Ureter (tissue), 1 donor: ENCODE data around the gene ASB9. TPM values are rescaled to one million over a fixed set of nuclear protein-coding genes. Genes with fewer than 3 reads are reported as not detected.
"Not testable (repeated sequence)": the region's sequence is repeated elsewhere in the genome, so short reads cannot be mapped to it uniquely, and the experiment has no call there.

Source experiments
- DNase-seq: peaks from one replicate; pipeline ENCODE4 v3.0.0-alpha.2; 2020; ENCODE audit warnings: low spot score
- total RNA-seq: library from RNA; stranded (reverse); gene quantifications from one replicate; pipeline ENCODE4 v1.2.4, GENCODE V29; 2023
- donor health status: DM: yes; HTN: yes; CAD: no.

Gene ASB9, protein sequence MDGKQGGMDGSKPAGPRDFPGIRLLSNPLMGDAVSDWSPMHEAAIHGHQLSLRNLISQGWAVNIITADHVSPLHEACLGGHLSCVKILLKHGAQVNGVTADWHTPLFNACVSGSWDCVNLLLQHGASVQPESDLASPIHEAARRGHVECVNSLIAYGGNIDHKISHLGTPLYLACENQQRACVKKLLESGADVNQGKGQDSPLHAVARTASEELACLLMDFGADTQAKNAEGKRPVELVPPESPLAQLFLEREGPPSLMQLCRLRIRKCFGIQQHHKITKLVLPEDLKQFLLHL
- 2.0 TPM for total RNA-seq

DNA sequence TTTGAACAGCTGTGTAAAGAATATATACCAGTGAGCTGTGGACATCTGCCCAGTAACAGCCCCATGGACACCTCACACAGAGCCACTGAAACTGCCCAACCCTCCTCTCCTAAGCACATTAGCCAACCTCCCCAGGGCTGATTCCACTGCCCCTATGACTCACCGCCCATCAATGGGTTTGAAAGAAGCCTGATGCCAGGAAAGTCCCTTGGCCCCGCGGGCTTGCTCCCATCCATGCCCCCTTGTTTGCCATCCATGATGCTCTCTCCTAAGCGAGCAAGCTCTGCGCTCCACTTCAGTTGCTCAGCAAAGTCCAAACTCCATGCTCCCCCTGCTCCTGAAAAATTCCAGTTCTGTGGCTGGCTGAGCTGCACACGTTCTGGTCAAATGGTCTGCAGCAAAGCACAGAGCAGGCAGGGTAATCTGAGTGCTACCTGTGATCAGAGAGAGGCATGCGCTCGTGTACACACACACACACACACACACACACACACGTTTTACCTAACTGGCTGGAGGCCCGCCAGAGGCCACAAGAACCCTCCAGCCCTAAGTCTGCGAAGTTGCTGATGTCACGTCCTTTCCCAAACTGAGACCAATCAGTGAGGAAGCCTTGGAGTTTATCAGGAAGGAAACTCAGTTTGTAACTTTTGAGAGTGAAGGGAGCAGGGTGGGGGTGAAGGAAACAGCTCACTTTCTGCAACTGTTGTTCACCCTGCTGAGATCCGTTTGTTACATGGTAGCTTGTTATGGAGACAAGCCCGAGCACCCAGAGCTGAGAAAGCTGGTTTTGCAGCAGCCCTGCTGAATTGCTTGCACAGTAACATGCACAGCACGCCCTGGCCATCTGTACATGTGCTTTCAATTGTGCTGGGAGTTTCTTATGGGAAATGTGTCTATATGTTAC is at the start of gene ASB9:
TSS of gene ASB9 (minus strand) at position 466 of the 904 bp plus-strand sequence. CDS start at position 257, 209 bp downstream.
- DNase-seq: peak; percentile 45

GRCh38 chrX:15319075-15319474 is 49.2 kb upstream of the ASB9 start:
- no peak for DNase-seq

- no peak for DNase-seq
Measured at GRCh38 chrX:15315509-15315908, 45.6 kb upstream of the ASB9 start, which contains the start of gene ASB11. Gene ASB11, minus strand, starts transcription at chrX:15315640. Its CDS starts 35 bp downstream, at chrX:15315605.

DNA sequence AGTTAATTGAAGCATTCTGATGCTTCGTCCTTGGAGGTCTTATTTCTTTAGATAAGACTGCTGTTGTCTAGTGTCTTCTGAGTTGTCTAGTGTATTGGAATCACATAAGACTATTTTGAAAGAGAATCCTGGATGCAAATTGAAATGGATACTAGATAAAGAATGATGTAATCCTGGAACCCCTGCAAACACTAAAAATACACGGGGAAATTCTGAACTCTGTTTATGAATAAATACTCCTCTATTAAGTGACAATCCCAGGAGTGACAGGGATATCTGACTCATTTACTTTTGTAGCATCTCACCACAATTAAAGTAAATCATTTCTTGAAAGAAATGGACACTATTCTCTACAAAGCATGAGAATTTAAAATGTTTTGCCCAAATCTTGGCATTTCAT is 44.6 kb upstream of the ASB9 start:
- DNase-seq: no peak

- no peak for DNase-seq
Measured at GRCh38 chrX:15311119-15311518, 41.2 kb upstream of the ASB9 start.

GRCh38 chrX:15310117-15310516 is 40.2 kb upstream of the ASB9 start:
- peak; percentile 53 for DNase-seq

- DNase-seq: not testable (repeated sequence)
Measured at GRCh38 chrX:15305899-15306298, 36.0 kb upstream of the ASB9 start.

GRCh38 chrX:15301924-15302323 is 32.0 kb upstream of the ASB9 start:
- peak; percentile 46 for DNase-seq

GRCh38 chrX:15299941-15300851 is 30.3 kb upstream of the ASB9 start:
- no peak for DNase-seq

GRCh38 chrX:15298780-15299179 is 28.9 kb upstream of the ASB9 start:
- no peak for DNase-seq

GRCh38 chrX:15298201-15298600 is 28.3 kb upstream of the ASB9 start:
- DNase-seq: no peak

- DNase-seq: no peak
Measured at GRCh38 chrX:15293451-15293850, 23.6 kb upstream of the ASB9 start.

DNA sequence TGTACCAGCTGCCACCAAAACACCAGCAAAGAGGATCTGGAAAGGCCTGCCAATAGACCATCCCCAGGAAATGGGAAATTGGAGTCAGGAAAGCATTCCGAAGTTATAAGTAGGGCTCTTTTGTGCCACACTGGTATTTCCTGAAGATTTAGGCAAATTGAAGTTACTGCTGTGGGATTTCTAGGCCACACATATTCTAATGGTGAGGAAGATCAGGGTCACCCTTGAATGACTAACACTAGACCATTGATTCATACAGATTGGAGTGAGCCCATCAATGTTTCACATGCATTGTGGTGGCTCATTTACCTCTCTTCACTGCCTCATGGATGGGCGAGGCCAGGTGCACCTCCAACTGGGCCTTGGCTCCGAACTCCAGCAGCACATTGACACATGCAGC is 23.0 kb upstream of the ASB9 start:
- DNase-seq: no peak

GRCh38 chrX:15277604-15278003 is 7.7 kb upstream of the ASB9 start:
- DNase-seq: no peak

DNA sequence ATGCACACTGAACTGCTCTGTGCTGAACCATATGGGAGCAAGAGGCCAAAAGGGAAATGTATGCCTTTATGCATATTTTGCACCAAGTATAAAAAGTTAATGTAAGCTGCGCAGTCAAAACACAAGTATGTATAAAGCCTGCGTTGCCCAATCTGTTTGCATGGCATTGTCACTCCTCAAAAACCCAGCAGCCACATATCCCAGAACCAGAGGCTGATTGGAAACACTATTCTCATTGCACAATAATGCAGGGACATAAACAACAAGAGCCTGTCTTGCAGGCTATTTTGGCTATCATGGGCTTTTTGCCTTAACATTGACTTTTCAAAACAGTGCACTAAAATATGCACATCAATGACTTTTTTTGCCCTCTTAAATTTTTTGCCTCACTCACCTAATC is 5.1 kb upstream of the ASB9 start:
- no peak for DNase-seq

DNA sequence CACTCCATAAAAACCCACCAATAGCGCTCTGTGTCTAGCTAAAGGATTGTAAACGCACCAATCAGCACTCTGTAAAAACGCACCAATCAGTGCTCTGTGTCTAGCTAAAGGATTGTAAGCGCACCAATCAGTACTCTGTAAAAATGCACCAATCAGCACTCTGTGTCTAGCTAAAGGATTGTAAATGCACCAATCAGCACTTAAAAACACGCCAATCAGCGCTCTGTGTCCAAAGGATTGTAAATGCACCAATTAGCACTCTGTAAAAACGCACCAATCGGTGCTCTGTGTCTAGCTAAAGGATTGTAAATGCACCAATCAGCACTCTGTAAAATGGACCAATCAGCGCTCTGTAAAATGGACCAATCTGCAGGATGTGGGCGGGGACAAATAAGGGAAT is 3.4 kb upstream of the ASB9 start:
- not testable (repeated sequence) for DNase-seq

GRCh38 chrX:15271757-15272156 is 1.9 kb upstream of the ASB9 start:
- no peak for DNase-seq

- no peak for DNase-seq
Measured at GRCh38 chrX:15269120-15269519, 763 bp downstream of the ASB9 start.

DNA sequence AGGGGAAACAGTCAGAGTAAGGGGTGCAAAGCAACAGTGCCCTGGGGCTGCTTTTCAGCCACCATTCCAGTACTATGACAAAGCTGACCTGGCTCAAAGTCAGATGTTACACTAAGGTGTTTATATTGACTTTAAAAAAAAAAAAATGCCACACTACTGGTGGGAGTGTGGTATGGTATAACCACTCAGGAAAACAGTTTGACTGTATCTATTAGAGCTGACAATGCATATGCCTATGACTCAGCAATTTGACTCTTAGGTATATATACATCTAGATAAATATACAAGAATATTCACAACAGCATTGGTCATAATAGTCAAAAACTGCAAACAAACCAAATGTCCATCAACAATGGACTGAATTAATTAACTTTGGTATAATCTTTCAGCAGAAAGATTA is 15.0 kb downstream of the ASB9 start:
- no peak for DNase-seq

DNA sequence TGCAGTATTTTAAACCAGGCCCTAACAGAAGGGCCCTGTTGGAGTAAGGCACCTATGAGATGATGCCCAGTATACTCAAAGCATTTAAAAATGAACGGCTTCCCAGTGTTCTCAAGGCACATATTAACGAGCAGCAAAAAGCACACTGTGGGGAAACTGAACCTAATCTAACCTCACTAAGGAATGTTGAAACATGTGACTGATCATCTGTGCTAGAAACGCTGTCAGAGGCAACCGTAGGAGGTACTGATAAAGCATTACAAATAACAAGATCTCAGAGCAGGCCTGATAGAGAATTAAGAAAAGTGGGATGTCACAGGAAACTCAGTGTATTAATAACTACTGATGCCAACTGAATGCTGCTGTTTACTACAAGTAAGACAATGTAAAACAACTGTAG is 24.0 kb downstream of the ASB9 start:
- DNase-seq: no peak

DNA sequence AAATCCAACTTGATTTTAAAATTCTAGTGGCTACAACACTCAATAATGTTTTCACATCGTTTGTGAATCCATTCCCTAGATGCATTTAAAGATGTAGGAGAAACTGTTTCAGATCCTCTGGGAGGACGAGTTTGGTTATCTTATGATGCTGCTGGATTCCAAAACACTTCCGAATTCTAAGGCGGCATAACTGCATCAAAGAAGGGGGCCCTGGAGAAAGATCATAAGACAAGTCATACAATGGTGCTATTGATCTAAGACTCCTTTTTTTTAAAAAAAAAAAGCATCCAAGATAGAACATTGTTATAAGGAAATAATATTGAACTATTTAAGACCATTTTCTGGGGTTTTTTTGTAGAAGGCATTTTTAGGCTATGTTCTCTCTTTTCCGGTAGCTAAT is 25.5 kb downstream of the ASB9 start:
- no peak for DNase-seq
